ENCODE data around the gene CSRP3. TPM values are rescaled to one million over a fixed set of nuclear protein-coding genes. Genes with fewer than 3 reads are reported as not detected.

The CSRP3 gene
- total and polyA plus RNA-seq, 2 donors (not counting 1 experiment from before 2014, with no cell fraction given): not detected

DNA sequence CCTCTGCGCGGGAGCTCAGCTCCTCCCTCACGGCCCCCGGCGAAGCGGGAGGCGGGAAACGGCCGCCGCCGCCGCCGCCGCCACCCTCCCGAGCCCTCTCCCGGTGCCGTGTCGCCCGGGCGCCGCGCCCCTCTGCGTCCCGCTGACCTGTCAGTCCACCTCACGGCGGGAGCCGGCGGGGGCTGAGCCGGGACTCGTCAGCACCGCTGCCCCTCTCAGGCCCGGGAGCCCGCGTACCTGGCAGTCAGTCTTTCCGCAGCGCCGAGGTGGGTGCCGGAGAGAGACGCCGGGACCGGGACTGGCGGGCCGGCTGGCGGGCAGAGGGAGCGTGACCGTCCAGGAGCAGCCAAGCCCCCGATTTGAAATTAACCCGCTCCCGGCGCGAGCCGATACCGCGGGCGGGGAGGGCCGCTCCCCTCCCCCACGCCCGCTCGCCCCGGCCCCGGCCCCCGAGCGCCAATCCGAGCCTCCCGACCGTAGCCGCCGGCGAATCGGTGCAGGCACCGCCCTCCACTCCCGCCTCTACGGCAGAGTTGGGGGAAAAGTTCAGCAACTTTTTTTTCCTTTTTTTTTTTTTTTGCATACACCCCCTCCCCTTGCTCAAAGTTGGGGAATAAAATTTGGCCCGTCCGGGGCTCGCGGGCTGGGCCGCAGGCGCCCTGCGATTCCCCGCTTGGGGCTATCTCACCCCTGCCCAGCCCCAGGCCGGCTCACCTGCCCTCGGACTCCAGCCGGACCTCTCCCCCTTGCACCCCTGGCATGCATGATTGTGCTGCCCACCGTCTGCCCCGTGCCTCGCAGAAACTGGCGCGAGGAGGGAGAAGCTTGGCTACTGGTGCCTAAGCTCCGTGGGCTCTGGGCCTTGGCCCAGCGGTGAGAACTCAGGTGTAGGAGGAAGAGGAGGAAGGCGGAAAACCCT lies 39.7 kb upstream of the CSRP3 start:
- H3K9me3 ChIP-seq (ENCODE audit: control insufficient read depth, insufficient read depth, low read depth, low read length): no peaks in the 10 kb centered on the region
- H3K4me3 ChIP-seq (replicated peaks in 1 of 4; ENCODE audit: control extremely low read depth in 1 of 4, insufficient read depth in 1 of 4, low read depth in 3 of 4, low read length in 4 of 4): peak overlapping the region; percentile 48 to 87 (median 64)
- TF ChIP-seq, protein P1, sequence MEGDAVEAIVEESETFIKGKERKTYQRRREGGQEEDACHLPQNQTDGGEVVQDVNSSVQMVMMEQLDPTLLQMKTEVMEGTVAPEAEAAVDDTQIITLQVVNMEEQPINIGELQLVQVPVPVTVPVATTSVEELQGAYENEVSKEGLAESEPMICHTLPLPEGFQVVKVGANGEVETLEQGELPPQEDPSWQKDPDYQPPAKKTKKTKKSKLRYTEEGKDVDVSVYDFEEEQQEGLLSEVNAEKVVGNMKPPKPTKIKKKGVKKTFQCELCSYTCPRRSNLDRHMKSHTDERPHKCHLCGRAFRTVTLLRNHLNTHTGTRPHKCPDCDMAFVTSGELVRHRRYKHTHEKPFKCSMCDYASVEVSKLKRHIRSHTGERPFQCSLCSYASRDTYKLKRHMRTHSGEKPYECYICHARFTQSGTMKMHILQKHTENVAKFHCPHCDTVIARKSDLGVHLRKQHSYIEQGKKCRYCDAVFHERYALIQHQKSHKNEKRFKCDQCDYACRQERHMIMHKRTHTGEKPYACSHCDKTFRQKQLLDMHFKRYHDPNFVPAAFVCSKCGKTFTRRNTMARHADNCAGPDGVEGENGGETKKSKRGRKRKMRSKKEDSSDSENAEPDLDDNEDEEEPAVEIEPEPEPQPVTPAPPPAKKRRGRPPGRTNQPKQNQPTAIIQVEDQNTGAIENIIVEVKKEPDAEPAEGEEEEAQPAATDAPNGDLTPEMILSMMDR (conservative IDR thresholded peaks at IDR 0.05 in 1 of 2, IDR thresholded peaks at IDR 0.05 in 1 of 2; ENCODE audit: low read depth in 1 of 2, low read length in 2 of 2): no peak
- no peak for TF ChIP-seq EZH2 (IDR thresholded peaks at IDR 0.05; ENCODE audit: low read length, missing control alignments)
- peak overlapping the region; percentile 36 for H2AFZ ChIP-seq (ENCODE audit: low read length)
- no peaks in the 10 kb centered on the region for H3K36me3 ChIP-seq (ENCODE audit: control insufficient read depth, insufficient read depth, low read length)
- DNase-seq (ENCODE audit: low read depth in 2 of 2): no peak
- no peaks in the 10 kb centered on the region for H3K4me1 ChIP-seq (ENCODE audit: control insufficient read depth, extremely low read depth, insufficient read depth, low read length)
- peak overlapping the region; percentile 60 for H3K9ac ChIP-seq (ENCODE audit: insufficient read depth, low read length)
- peak overlapping the region; percentile 73 for H3K4me2 ChIP-seq (ENCODE audit: extremely low read depth, insufficient read depth, low read length)
- peaks cover 23% of the 10 kb centered on the region for H3K27me3 ChIP-seq (ENCODE audit: control insufficient read depth, insufficient read depth, low read length)
- H3K79me2 ChIP-seq (ENCODE audit: control insufficient read depth, insufficient read depth, low read length): no peaks in the 10 kb centered on the region
- no peaks in the 10 kb centered on the region for H4K20me1 ChIP-seq (ENCODE audit: control insufficient read depth, extremely low read depth, insufficient read depth, low read length)
- H3K27ac ChIP-seq (ENCODE audit: insufficient read depth, low read length): no peak overlapping the region

DNA sequence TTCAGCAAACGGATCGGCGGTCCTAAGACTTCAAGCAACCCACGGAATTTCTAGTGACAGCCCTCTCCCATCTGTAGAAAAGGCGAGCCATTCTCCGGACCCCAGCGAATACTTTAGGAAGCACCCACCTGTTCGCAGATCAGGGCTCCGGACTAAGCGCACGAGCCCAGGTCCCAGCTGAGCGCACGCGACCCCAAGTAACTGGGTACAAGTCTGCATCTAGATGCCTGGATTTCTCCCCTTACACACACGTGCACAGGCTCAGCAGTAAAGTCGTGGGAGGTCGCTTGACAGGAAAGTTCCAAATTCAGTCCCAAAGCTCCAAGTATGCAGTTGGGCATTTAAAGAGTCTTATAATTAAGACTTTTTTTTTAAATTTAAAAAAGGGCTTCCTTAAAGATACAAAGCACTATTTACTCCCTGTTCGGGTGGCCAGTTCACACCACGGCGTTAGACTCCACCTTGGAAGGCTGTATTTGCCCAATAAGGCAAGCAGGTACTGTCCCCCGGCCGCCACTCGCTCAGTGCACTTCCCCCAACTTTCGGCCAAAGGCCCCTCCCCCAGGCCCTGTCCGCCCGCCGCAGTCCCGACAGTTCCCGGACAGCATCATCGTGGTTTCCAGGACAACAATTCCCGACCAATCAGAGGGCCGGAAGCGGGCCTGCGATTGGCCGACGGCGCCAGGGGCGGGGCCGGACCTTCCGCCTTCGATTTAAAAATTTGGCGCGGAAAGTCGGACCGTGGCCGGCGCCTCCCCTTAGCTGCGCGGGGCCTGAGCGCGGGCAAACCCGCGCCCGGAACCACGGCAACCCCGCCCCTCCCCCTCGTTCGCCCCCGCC lies 38.9 kb upstream of the CSRP3 start, which contains the start of gene E2F8:
E2F8 (minus strand) TSS at position 526 of the 840 bp plus-strand sequence. CDS start 824 bp downstream, outside the sequence.
- Histone ChIP-seq H3K27me3 (ENCODE audit: control insufficient read depth, insufficient read depth, low read length) (peaks cover 19% of the 10 kb centered on the region), H3K4me2 (ENCODE audit: extremely low read depth, insufficient read depth, low read length) (peak within 1 kb of the TSS; percentile 73), H3K36me3 (ENCODE audit: control insufficient read depth, insufficient read depth, low read length) (no peaks in the 10 kb centered on the region), H4K20me1 (ENCODE audit: control insufficient read depth, extremely low read depth, insufficient read depth, low read length) (no peaks in the 10 kb centered on the region), H3K4me3 (replicated peaks in 1 of 4; ENCODE audit: control extremely low read depth in 1 of 4, insufficient read depth in 1 of 4, low read depth in 3 of 4, low read length in 4 of 4) (peak within 1 kb of the TSS; percentile 63 to 93 (median 77)), H2AFZ (ENCODE audit: low read length) (peak within 1 kb of the TSS; percentile 72), H3K9ac (ENCODE audit: insufficient read depth, low read length) (peak within 1 kb of the TSS; percentile 60), H3K79me2 (ENCODE audit: control insufficient read depth, insufficient read depth, low read length) (no peaks in the 10 kb centered on the region), H3K27ac (ENCODE audit: insufficient read depth, low read length) (peak within 1 kb of the TSS; percentile 1), H3K9me3 (ENCODE audit: control insufficient read depth, insufficient read depth, low read depth, low read length) (no peaks in the 10 kb centered on the region), H3K4me1 (ENCODE audit: control insufficient read depth, extremely low read depth, insufficient read depth, low read length) (no peaks in the 10 kb centered on the region)
- DNase-seq (ENCODE audit: low read depth in 2 of 2): peak; percentile 87 to 92
- TF ChIP-seq EZH2 (IDR thresholded peaks at IDR 0.05; ENCODE audit: low read length, missing control alignments): no peak
- TF ChIP-seq, protein P1 (conservative IDR thresholded peaks at IDR 0.05 in 1 of 2, IDR thresholded peaks at IDR 0.05 in 1 of 2; ENCODE audit: low read depth in 1 of 2, low read length in 2 of 2): no peak

DNA sequence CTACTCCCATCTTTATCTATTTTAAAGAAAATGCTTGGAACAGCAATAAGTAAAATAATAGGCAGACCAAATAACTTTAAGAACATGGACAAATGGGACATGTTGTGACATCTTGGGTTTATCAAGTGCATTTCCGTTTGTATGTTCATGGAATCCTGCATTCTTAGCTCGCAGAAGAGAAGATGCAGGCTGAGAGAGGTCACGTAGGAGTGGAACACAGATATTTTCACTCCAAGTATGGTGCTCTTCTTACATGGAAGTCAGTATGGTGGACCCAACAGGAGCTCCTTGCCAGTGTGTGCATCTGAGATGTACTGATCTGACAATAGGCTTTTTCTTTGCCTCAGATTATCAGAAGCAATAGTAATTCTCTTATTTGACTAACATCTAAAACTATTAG lies 37.3 kb upstream of the CSRP3 start:
- TF ChIP-seq, protein P1 (conservative IDR thresholded peaks at IDR 0.05 in 1 of 2, IDR thresholded peaks at IDR 0.05 in 1 of 2; ENCODE audit: low read depth in 1 of 2, low read length in 2 of 2): no peak
- no peak for TF ChIP-seq EZH2 (IDR thresholded peaks at IDR 0.05; ENCODE audit: low read length, missing control alignments)
- H3K27ac ChIP-seq (ENCODE audit: insufficient read depth, low read length): no peak overlapping the region
- H3K9me3 ChIP-seq (ENCODE audit: control insufficient read depth, insufficient read depth, low read depth, low read length): no peaks in the 10 kb centered on the region
- H4K20me1 ChIP-seq (ENCODE audit: control insufficient read depth, extremely low read depth, insufficient read depth, low read length): no peaks in the 10 kb centered on the region
- no peak overlapping the region for H3K4me3 ChIP-seq (replicated peaks in 1 of 4; ENCODE audit: control extremely low read depth in 1 of 4, insufficient read depth in 1 of 4, low read depth in 3 of 4, low read length in 4 of 4)
- H3K36me3 ChIP-seq (ENCODE audit: control insufficient read depth, insufficient read depth, low read length): no peaks in the 10 kb centered on the region
- H3K4me1 ChIP-seq (ENCODE audit: control insufficient read depth, extremely low read depth, insufficient read depth, low read length): no peaks in the 10 kb centered on the region
- no peaks in the 10 kb centered on the region for H3K79me2 ChIP-seq (ENCODE audit: control insufficient read depth, insufficient read depth, low read length)
- H3K4me2 ChIP-seq (ENCODE audit: extremely low read depth, insufficient read depth, low read length): no peak overlapping the region
- H2AFZ ChIP-seq (ENCODE audit: low read length): no peak overlapping the region
- H3K9ac ChIP-seq (ENCODE audit: insufficient read depth, low read length): no peak overlapping the region
- peaks cover 19% of the 10 kb centered on the region for H3K27me3 ChIP-seq (ENCODE audit: control insufficient read depth, insufficient read depth, low read length)
- DNase-seq (ENCODE audit: low read depth in 2 of 2): no peak

Data from fibroblast of lung (primary cell).